Uterus (tissue), 2 donors: ENCODE results near the gene ACIN1.

ENCODE experiments used
- CTCF ChIP-seq, 4 experiments: fragments of 200-600 bp in 2 of 4; fragments of 450-650 bp in 2 of 4; sonication (generic) in 2 of 4; IDR thresholded peaks; one replicate each; pipeline ENCODE4 v1.5.1; 2016 to 2019; ENCODE audit warnings: antibody characterized with exemption in 4 of 4, mild to moderate bottlenecking in 2 of 4, moderate library complexity in 1 of 4
- POLR2A ChIP-seq, 2 donors: fragments of 450-650 bp; IDR thresholded peaks; one replicate each; pipeline ENCODE4 v1.6.1; 2016; ENCODE audit warnings: antibody characterized with exemption in 2 of 2, mild to moderate bottlenecking in 1 of 2, moderate library complexity in 1 of 2

DNA sequence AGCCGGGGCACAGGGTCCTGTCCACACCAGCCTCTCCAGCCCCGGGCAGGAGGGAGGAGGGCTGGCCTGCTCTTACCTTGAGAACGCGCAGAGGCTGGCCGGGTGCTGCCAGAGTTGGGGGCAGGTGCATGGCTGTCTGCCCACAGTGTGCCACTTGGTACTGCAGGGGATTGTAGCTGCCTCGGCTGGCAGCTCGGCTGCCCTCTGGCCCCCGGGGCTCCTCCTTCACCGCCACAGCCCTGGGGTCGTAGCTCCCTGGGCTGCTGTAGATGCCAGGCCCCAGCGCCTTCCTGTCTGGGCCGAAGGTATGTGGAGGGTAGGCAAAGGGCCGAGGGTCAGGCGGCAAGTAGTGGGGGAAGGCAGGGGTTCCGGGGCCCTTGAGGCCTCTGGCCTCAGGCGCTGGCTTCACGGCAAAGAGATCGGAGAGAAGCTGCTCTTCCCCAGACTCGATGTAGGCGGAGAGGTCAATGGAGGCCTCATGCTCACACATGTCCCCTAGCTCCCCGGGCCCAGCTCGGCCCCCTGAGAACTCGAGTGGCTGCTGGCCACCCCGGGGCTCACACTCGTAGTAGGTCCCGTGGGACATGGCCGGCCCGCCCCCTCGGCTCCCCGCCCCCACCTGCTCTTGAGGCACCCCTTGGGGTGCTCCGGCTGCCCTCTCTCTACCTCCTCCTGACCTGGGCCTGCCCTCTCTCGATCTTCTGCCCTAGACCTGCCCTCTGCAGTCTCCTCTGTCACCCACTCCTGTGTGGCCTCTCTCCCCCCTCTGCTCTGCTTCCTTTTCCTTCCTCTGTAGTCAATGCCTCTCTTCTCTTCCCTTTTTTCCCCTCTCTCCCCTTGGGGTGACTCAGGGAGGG is 23.8 kb upstream of the ACIN1 start, which contains the start of gene CEBPE:
- TF ChIP-seq CTCF (IDR thresholded peaks at IDR 0.05) (no peak), POLR2A (IDR thresholded peaks at IDR 0.05) (no peak)
